Stimulated activated CD8-positive, alpha-beta memory T cell treated with anti-CD3 and anti-CD28 coated beads, Interleukin-15, amount 100 ng/mL, for 48 hours (primary cell): ENCODE measurements around the gene URM1.
"Not testable (repeated sequence)": the region's sequence is repeated elsewhere in the genome, so short reads cannot be mapped to it uniquely, and the experiment has no call there.

Experiments
- DNase-seq, 2 donors: peaks; one replicate each; pipeline ENCODE4 v3.0.0-alpha.2; 2020; ENCODE audit warnings: low read depth in 2 of 2

The URM1 gene

DNA sequence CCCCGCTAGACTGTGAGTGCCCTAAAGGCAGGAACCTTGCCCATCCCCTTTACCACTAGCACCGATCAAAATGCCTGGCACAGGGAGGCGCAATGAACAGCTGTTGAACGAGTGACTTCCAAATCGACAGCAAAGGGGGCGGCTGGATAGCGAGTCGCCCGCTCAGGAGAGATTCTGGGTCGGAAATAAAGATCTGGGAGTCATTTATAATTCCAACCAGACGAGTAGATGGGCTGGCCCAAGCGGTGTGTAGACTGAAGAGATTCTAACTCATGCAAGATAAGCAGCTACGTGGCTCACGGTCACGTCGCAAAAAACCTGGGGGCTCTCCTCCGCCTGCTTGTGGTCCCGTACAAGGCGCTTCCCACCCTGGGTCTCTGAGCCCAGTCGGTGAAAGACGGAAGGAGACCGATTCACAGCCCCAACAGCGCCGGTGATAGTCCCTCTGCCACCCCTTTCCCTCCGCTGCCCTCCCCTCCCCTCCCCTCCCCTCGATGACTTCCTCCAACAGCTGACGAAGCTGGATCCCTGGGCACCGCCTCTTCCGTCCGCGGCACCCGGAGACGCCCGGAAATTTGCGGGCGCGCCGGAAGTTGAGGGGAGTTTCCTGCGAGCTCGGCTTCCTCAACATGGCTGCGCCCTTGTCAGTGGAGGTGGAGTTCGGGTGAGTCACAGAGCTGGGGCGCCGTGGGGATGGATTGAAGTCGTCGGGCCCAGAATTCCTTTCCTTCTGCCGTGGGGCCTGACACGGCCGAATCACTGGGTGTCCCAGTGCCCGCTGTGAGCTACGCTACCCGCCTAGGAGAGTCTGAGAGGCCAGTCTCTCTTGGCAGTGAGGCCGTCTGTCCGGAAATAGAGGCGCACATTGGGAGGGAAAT, at the start of gene URM1:
Gene URM1 (plus strand): TSS at position 623 of the 878 bp plus-strand sequence. CDS start 7 bp downstream, at position 630.
- peak; percentile 95 to 96 for DNase-seq

DNA sequence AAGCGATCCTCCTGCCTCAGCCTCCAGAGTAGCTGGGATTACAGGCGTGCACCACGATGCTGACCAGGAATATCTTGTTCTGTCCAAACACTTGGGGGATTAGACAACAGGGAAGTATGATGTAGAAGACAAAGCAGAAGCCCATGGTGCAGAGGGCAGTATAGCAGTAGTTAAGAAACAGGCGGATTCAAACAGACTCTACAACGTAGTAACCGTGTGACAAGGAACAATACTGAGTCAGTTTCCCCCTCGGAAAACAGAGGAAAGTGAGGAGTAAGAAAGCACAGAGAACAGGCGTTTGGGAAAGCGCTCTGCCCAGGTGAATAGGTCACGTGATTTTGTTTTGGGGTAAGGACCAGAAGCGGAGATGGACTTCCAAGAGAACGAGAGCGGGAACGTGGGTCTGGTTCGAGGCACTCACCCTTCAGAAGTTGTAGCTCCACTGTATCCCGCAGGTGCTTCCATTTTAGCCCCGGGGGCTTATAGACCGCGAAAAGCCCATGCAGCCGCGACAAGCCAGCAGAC, 49.2 kb upstream of the URM1 start:
- no peak for DNase-seq

DNA sequence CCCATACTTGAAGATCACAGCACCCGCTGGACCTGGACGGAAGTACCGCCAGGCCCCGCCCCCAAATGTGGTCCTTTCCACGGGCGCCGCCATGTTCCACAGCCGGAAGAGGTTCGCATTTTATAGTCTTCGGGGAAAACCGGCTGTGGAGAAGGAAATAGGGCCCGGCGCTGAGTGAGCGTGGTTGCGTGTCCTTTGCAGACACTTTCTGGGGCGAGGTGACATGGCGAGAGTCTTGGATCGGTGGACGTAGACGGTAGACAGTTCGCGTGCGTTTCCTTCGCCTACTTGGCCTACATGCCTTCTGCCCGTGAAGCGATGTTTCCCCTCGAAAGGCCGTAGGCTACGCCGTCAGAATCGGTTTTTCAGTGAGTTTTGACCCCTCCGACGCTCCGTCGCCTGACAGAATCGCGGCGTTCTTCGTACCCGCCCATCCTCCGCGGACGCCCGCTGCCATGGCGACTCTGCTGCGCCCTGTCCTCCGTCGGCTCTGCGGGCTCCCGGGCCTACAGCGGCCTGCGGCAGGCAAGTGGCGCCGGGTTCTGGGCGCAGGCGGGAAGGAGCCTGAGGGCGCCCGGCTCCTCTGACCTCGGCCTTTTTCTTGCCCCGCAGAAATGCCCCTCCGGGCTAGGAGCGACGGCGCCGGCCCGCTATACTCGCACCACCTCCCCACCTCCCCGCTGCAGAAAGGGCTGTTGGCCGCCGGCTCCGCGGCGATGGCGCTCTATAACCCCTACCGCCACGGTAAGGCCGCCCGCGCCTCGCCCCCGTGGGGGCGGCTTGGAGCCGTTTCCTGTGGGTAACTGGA, 48.6 kb upstream of the URM1 start, which contains the start of the genes COQ4 and TRUB2:
Gene COQ4 (plus strand): TSS at position 436 of the 808 bp plus-strand sequence. CDS start 20 bp downstream, at position 456.
Gene TRUB2 (minus strand): TSS at position 44 of the 808 bp plus-strand sequence. CDS start 39 bp downstream, at position 5.
- peak; percentile 86 to 88 for DNase-seq

DNA sequence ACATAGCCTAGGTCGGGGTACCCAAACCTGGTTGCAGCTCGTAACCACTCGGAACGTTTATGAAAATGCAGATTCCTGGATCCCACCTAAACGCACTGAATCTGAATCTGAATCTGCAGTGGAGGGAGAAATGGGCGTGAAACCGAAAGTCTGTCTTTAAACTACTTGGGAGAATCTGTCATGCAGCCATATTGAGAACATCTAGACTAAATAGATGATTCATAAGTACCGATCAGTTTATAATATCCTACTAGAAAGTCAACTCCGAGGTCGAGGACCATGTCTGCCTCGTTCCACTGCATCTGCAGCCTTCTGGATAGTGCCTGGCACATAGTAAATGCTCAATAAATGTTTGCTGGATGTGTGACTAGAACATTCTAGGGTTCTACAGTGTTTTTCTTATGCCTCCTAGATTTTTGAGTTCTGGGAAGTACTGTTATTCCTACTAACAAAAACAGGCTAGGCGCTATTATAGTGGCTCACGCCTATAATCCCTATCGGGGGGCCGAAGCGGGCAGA, 47.9 kb upstream of the URM1 start:
- DNase-seq = no peak

DNA sequence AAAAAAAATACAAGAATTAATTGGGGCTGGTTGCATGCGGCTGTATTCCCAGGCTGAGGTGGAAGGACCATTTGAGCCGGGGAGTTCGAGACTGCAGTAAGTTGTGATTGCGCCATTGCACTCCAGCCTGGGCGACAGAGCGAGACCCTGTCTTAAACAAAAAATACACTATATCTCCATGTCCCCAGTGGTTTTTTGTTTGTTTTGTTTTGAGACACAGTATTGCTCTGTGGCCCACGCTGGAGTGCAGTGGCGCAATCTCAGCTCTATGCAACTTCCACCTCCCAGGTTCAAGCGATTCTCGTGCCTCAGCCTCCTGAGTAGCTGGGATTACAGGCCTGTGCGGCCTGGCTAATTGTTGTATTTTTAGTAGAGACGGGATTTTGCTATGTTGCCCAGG, 47.4 kb upstream of the URM1 start:
- DNase-seq = no peak

DNA sequence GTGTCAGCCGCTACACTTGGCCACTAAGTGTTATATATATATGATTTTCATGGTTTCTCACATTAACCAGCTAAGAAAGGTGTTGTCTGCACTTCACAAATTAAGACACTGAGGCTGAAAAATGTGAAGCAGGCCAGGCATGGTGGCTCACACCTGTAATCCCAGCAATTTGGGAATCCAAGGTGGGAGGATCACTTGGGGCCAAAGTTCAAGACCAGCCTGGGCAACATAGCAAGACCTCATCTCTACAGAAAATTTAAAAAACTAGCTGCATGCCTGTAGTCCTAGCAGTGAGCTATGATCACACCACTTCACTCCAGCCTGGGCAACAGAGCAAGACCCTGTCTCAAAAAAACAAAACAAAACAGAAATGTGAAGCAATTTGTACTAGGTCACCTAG, 46.8 kb upstream of the URM1 start:
- no peak for DNase-seq

DNA sequence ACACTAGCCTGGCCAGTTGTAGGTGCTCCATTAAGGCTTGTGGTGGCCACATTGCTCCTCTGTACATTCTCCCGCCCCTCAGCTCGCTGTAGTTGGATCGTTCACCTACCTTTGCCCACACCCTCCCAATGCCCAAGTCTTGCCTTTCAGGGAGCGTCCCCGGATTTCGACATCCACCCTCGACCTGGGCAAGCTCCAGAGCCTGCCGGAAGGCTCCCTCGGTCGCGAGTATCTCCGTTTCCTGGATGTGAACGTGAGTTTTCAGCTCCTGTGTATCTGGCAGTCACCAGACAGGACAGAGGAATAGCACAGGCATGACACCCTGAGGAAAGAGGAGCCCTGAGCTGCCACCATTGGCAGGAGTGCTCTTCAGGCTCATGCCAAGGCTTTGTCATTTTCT, 45.5 kb upstream of the URM1 start:
- DNase-seq = no peak

DNA sequence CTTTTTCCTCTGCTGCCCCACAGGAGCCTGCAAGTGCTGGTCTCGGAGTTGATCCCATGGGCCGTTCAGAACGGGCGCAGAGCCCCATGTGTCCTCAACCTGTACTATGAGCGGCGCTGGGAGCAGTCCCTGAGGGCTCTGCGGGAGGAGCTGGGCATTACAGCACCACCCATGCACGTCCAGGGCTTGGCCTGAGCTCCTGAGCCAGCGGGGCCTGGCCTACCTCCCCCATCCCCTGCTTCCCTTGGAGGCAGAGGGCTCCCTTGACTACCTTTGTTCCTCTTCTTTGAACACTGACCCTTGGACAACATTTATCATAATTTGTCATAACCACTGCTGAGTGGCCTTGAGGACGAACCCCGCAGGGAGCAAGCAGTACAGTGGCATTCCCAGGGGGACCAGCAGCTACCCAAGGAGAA, 37.7 kb upstream of the URM1 start:
- no peak for DNase-seq

DNA sequence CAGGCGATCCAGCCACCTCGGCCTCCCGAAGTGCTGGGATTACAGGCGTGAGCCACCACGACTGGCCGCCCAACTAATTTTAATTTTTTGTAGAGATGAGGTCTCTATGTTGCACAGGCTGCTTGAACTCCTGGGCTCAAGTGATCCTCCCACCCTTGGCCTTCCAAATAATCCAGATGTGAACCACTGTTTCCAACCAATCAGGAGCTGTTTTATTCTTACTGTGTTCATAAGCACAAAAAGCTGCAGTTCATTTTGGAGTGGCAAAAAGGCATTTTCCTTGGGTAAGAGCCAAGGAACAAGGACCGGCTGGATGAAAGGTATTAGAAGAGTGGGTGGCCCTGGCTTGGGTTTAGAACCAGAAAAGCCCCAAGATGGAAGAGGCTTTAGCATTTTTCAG, 36.0 kb upstream of the URM1 start:
- no peak for DNase-seq

DNA sequence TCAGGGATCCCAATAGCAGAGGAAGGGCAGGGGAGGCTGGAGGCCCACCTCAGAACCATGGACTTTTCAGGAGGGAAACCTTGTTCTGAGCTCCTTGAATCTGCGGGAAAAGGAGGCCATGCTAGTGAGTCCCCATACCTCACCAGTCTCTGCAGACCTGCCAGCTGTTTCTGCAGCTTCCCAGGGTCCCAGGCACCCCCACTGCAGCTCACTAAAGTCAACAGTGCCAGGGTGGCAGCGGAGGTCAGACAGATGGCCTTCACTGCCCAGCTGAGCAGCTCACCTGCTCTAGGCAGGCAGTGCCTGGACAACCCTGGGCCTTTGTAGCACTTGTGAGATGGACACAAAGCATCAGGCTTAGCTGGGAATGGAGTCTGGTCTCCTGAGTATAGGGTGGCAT, 35.3 kb upstream of the URM1 start:
- DNase-seq = no peak

DNA sequence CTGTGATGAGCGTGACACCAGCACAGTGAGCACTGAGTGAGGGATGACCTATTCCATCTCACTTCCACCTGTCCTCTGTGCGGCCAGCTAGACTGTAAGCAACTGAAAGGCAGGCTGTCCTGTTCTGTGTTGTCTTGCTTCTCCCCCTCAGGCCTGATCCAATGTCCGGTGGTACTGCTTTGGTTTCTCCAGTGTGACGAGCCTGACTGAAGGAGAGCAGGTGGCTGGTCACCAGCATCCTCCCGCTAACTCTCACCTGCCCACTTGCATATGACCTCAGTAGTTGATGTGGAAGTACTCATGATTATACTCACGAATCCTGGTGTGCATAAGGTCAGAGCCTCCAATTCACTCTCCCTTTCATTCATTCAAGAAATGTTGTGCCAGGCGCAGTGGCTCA, 33.2 kb upstream of the URM1 start:
- no peak for DNase-seq

DNA sequence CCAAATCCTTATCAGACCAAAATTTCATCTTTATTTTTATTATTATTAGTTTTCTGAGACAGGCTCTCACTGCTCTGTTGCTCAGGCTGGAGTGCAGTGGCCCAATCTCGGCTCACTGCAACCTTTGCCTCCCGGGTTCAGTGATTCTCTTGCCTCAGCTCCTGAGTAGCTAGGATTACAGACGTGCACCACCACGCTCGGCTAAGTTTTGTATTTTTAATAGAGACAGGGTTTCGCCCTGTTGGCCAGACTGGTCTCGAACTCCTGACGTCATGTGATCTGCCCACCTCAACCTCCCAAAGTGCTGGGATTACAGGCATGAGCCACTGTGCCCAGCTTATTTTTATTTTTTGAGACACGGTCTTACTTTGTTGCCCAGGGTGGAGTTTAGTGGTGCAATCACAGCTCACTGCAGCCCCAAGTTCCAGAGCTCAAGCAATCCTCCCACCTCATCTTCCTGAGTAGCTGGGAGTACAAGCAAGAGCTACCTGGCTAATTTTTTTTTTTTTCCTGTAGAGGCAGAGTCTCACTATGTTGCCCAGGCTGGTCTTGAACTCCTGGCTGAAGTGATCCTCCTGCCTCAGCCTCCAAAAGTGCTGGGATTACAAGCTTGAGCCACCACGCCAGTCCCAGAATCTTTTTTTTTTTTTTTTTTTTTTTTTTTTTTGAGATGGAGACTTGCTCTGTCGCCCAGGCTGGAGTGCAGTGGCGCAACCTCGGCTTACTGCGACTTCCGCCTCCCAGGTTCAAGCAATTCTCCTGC, 32.1 kb upstream of the URM1 start:
- not testable (repeated sequence) for DNase-seq

DNA sequence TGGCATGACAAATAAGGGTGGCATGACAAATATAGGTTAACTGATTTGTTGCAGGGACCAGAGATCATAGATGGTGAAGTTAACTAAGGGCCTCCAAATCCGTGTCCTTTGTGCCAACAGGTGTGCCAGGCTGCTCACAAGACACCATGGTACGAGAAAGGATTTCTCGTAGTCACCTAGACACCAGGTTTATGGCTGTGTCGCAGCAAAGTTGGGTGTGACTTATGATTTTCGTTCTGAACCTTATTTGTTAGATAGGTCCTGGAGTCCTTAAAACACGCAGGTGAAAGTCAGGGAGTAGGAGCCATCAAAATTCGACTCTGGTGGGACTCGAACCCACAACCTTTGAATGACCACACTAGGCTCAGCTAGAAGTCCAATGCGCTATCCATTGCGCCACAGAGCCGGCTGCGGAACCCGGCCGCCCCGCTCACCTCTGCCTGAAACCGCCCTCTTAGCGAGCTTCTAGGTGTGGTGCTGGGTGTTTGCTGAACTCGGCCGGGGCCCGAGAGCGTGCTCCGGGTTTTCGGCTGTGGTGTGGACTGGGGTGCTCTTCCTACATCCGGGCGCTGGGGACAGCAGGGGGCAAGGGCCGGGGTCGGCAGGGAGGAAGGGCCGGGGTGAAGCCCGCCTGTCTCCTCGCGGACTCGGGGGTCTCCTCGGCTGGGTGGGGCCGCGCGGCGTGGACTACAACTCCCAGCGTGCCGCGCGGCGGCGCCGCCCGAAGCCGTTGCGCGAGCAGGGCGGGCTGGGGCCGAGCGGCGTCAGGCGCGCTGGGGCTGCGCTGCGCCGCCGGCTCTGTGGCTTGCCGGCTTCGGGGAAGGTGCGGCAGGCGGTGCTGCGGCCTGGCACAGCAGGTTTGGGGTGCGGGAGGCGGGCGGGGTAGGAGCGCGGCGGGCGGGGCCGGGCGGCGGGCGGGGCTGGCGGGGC, 31.1 kb upstream of the URM1 start, which contains the start of gene SLC27A4:
Gene SLC27A4 (plus strand): TSS at position 767 of the 930 bp plus-strand sequence. CDS start 2,606 bp downstream, outside the sequence.
- DNase-seq = peak; percentile 72 to 73

DNA sequence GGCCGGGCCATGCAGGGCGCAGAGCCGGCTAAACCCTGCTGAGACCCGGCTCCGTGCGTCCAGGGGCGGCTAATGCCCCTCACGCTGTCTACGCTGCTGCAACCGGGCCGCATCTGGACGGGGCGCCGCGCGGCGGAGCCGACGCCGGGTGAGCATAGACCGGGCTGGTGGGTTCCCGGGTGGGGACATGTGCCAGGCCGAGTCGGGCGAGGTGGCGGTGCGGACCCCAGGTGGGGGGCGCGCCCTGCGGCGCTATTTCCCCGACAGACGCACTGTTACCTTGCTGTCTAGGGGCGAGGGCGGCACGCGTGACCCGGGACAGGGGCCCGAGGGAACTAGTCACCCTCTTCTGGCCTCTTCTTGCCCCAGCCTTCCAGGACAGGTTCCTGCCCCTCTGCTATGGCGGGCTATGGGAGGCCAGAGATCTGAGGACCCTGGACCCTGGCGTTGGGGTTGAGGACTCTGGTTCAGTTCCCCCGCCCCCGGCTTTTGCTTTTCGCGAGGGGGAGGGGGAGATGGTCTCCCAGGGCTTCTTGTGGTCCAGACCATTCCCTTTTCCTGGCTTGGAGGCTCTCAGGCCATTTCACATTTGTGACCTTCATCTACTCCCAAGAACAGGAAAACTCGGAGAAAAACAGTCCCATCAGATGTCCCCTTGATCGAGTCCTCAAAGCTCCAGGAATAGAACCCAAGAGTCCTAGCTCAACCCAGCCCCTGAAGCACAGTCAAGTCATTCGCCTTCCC, 30.3 kb upstream of the URM1 start:
- no peak for DNase-seq

DNA sequence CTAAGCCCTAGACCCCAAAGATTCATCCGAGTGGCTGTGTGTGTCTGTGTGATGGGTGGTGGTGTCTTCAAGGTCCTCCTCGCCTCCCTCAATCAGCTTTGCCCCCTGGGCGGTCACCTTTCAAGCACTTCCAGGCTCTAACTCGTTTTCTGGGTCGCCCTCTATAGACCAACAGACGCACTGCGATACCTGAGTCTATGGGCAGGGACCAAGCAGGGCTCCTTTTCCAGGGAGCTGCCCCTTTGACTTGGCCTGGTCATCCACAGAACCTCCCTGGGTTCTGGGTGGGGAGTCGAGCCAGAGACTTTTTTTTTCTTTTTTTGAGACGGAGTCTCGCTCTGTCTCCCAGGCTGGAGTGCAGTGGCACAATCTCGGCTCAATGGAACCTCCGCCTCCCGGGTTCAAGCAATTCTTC, 29.7 kb upstream of the URM1 start:
- DNase-seq = peak; percentile 56 to 63

DNA sequence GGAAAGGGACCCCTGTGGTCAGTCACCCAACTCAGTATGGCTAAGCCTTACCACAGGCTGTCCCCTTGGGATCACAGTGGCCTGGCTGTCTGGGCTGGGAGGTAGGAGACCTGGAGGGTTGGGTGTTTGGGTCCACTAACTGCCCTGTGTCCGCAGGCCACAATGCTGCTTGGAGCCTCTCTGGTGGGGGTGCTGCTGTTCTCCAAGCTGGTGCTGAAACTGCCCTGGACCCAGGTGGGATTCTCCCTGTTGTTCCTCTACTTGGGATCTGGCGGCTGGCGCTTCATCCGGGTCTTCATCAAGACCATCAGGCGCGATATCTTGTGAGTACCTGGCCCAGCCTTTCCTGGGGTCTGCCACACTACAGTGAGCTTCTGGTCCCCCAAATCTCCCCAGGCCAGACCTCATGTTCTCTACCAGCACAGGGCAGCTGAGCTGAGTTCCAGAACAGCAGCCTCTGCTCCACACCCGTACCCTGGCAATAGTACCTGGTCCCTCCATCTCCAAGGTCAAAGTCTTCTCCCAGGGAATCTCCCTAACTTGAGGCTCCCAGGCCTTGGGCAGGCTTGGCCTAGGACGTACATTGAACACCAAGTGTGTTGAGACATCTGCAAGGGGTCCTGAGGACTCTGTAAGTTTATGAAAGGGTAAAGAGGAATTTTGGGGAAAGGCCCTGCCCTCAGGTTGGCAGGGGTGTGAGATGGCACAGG, 28.0 kb upstream of the URM1 start:
- DNase-seq = no peak

DNA sequence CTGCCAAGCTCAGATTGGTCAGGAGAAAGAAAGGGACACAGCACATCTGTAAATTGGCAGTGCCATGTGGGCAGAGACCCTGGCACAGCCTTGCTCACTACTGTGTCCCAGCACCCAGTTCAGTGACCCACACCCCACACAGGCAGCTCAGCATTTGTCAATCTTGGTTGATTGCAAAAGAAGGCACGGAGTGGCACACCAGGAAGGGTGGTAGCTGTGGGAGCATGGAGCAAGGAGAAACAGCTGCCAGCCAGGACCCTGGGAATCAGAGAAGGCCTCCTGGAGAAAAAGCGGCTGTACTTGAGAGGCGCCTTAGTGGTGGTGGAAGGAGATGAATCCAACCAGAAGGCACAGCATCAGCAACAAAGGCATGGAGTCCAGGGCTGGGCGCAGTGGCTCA, 27.3 kb upstream of the URM1 start:
- no peak for DNase-seq

DNA sequence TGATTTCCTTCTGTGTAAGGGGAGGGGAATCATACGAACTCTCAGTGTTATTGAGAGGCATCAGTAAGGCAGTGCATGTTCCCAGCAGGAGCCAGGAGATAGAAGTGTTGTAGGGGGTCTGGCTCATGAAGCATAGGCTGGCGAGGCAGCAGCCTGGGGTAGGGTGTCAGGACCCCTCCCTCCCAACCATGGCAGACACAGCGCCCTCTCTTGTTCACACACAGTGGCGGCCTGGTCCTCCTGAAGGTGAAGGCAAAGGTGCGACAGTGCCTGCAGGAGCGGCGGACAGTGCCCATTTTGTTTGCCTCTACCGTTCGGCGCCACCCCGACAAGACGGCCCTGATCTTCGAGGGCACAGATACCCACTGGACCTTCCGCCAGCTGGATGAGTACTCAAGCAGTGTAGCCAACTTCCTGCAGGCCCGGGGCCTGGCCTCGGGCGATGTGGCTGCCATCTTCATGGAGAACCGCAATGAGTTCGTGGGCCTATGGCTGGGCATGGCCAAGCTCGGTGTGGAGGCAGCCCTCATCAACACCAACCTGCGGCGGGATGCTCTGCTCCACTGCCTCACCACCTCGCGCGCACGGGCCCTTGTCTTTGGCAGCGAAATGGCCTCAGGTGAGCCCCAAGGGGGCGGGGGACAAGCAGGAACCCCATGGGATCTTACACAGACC, 26.1 kb upstream of the URM1 start:
- no peak for DNase-seq
